MM.1S (cell line): ENCODE measurements around the gene PZP.

Experiments used
- DNase-seq: peaks from one replicate; pipeline ENCODE4 v3.0.0-alpha.2; 2015
- H2AFZ ChIP-seq: fragments of 300-600 bp; sonication (generic); 2 replicates; pipeline ENCODE4 v1.6.0; 2016; ENCODE audit warnings: antibody characterized with exemption, low read length
- H3F3A ChIP-seq: fragments of 300-600 bp; sonication (generic); 2 replicates; pipeline ENCODE4 v1.6.1; 2016; ENCODE audit warnings: mild to moderate bottlenecking, antibody characterized with exemption, low read length, moderate library complexity, mixed read lengths; ENCODE audit not compliant: insufficient read depth
- H3K27ac ChIP-seq: fragments of 300-600 bp; sonication (generic); 2 replicates; pipeline ENCODE4 v1.5.1; 2016; ENCODE audit warnings: mild to moderate bottlenecking, low read length
- H3K27me3 ChIP-seq: fragments of 300-600 bp; sonication (generic); replicated peaks from 2 replicates; pipeline ENCODE4 v1.6.0; 2016; ENCODE audit warnings: low read length; ENCODE audit not compliant: insufficient read depth
- H3K36me3 ChIP-seq: fragments of 300-600 bp; sonication (generic); replicated peaks from 2 replicates; pipeline ENCODE4 v1.6.1; 2016; ENCODE audit warnings: mild to moderate bottlenecking, low read length, mixed read lengths; ENCODE audit not compliant: insufficient read depth
- H3K4me1 ChIP-seq: fragments of 300-600 bp; sonication (generic); 2 replicates; pipeline ENCODE4 v1.6.1; 2016; ENCODE audit warnings: low read length, mixed read lengths
- H3K4me2 ChIP-seq: fragments of 300-600 bp; sonication (generic); 2 replicates; pipeline ENCODE4 v1.6.0; 2016; ENCODE audit warnings: low read depth, low read length
- H3K4me3 ChIP-seq: fragments of 300-600 bp; sonication (generic); 2 replicates; pipeline ENCODE4 v1.5.1; 2016; ENCODE audit warnings: low read length, mixed read lengths
- H3K79me2 ChIP-seq: fragments of 300-600 bp; sonication (generic); 2 replicates; pipeline ENCODE4 v1.6.1; 2016; ENCODE audit warnings: mixed run types, low read length, mixed read lengths
- H3K9ac ChIP-seq: fragments of 300-600 bp; sonication (generic); 2 replicates; pipeline ENCODE4 v1.6.1; 2016; ENCODE audit warnings: low read length, mixed read lengths
- H3K9me2 ChIP-seq: fragments of 300-600 bp; sonication (generic); replicated peaks from 2 replicates; pipeline ENCODE4 v1.6.1; 2016; ENCODE audit warnings: mild to moderate bottlenecking, low read length, mixed read lengths; ENCODE audit not compliant: insufficient read depth
- H3K9me3 ChIP-seq: fragments of 300-600 bp; sonication (generic); replicated peaks from 2 replicates; pipeline ENCODE4 v1.6.1; 2016; ENCODE audit warnings: mild to moderate bottlenecking, low read length, mixed read lengths; ENCODE audit not compliant: insufficient read depth
- H4K20me1 ChIP-seq: fragments of 300-600 bp; sonication (generic); 2 replicates; pipeline ENCODE4 v1.6.1; 2016; ENCODE audit warnings: mild to moderate bottlenecking, low read length, moderate library complexity, mixed read lengths; ENCODE audit not compliant: insufficient read depth
- EZH2 ChIP-seq: fragments of 300-600 bp; sonication (generic); optimal IDR thresholded peaks from 2 replicates; pipeline ENCODE3; 2017; ENCODE audit warnings: low read depth, mild to moderate bottlenecking, antibody characterized with exemption, low read length, mixed read lengths
- EZH2phosphoT487 ChIP-seq: fragments of 300-600 bp; sonication (generic); IDR thresholded peaks from 2 replicates; pipeline ENCODE4 v1.6.1; 2018; ENCODE audit warnings: antibody characterized with exemption, low read length
- TF ChIP-seq, protein P1 (sequence below): fragments of 300-600 bp; sonication (generic); IDR thresholded peaks from 2 replicates; pipeline ENCODE4 v1.5.1; 2016; ENCODE audit warnings: antibody characterized with exemption, low read length, mixed read lengths

Gene PZP

DNA sequence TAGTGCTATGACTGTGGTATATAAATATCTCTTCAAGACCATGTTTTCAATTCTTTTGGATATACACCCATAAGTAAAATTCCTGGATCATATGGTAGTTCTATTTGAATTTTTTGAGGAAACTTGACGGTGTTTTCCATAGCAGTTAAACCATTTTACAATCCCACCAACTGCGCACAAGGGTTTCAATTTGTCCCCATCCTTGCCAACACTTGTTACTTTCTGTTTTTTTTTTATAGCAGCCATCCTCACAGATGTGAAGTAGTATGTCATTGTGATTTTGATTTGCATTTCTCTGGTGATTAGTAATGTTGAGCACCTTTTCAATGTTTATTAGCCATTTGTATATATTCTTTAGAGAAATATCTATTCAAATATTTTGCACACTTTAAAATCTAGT is 78.0 kb downstream of the PZP start:
- no peak overlapping the region for H2AFZ ChIP-seq
- no peak overlapping the region for H3K4me3 ChIP-seq
- H3K9me3 ChIP-seq: no peaks in the 10 kb centered on the region
- TF ChIP-seq, protein P1, sequence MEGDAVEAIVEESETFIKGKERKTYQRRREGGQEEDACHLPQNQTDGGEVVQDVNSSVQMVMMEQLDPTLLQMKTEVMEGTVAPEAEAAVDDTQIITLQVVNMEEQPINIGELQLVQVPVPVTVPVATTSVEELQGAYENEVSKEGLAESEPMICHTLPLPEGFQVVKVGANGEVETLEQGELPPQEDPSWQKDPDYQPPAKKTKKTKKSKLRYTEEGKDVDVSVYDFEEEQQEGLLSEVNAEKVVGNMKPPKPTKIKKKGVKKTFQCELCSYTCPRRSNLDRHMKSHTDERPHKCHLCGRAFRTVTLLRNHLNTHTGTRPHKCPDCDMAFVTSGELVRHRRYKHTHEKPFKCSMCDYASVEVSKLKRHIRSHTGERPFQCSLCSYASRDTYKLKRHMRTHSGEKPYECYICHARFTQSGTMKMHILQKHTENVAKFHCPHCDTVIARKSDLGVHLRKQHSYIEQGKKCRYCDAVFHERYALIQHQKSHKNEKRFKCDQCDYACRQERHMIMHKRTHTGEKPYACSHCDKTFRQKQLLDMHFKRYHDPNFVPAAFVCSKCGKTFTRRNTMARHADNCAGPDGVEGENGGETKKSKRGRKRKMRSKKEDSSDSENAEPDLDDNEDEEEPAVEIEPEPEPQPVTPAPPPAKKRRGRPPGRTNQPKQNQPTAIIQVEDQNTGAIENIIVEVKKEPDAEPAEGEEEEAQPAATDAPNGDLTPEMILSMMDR: no peak
- H3K4me2 ChIP-seq: no peak overlapping the region
- H3K27ac ChIP-seq: no peak overlapping the region
- no peaks in the 10 kb centered on the region for H4K20me1 ChIP-seq
- no peaks in the 10 kb centered on the region for H3K36me3 ChIP-seq
- H3K4me1 ChIP-seq: no peaks in the 10 kb centered on the region
- no peaks in the 10 kb centered on the region for H3K27me3 ChIP-seq
- DNase-seq: no peak
- H3K9ac ChIP-seq: no peak overlapping the region
- no peaks in the 10 kb centered on the region for H3K79me2 ChIP-seq
- no peaks in the 10 kb centered on the region for H3K9me2 ChIP-seq
- no peaks in the 10 kb centered on the region for H3F3A ChIP-seq

DNA sequence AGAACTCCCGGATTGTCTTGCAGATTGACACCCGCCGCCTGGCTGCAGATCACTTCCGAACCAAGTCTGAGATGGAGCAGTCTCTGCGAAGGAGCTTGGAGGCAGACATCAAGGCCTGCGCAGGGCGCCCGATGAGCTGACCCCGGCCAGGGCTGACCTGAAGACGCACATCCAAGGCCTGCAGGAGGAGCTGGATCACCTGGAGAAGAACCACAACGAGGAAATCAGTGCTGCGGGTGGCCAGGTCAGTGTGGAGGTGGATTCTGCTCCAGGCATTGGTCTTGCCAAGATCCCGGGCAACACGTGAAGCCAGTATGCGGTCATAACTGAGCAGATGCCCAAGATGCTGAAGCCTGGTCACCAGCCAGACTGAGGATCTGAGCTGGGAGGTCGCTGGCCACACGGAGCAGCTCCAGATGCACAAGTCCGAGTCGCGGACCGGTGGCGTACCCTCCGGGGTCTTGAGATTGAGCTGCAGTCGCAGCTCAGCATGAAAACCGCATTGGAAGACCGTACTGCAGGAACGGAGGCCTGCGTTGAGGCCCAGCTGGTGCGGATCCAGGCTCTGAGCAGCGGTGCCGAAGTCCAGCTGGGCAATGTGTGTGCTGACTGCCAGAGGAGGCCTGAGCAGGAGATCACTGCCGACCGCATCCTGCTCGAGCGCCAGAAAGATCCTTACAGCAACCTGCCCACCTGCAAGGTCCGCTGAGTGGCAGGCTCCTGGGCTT is 80.1 kb downstream of the PZP start:
- H2AFZ ChIP-seq: no peak overlapping the region
- no peaks in the 10 kb centered on the region for H3K9me3 ChIP-seq
- no peaks in the 10 kb centered on the region for H3K9me2 ChIP-seq
- no peaks in the 10 kb centered on the region for H3K36me3 ChIP-seq
- H3K4me3 ChIP-seq: no peak overlapping the region
- H3K27ac ChIP-seq: no peak overlapping the region
- H3K79me2 ChIP-seq: no peaks in the 10 kb centered on the region
- H3K4me1 ChIP-seq: no peaks in the 10 kb centered on the region
- no peaks in the 10 kb centered on the region for H3K27me3 ChIP-seq
- no peak for DNase-seq
- TF ChIP-seq, protein P1: no peak
- TF ChIP-seq EZH2: no peak
- no peak for TF ChIP-seq EZH2phosphoT487
- no peak overlapping the region for H3K4me2 ChIP-seq
- no peaks in the 10 kb centered on the region for H3F3A ChIP-seq
- no peaks in the 10 kb centered on the region for H4K20me1 ChIP-seq
- H3K9ac ChIP-seq: no peak overlapping the region

DNA sequence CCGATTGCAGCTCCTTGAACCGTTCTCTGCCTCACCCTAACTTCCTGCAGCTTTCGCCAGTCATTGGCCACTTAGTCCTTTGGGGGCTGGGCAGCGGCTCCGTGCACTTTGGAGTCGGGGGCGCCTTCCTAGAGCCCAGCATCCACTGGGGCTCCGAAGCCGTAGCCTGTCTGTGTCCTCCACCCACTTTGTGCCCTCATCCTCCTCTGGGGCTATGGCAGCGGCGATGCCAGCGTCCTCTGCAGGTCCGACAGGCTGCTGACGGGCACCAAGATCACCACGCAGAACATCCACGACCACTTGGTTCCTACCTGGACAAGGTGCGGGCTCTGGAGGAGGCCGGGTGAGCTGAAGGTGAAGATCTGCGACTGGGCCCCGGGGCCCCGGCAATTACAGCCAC is 80.7 kb downstream of the PZP start:
- Histone ChIP-seq H3K9me3 (no peaks in the 10 kb centered on the region), H3K36me3 (no peaks in the 10 kb centered on the region), H3K9ac (no peak overlapping the region), H3K27ac (no peak overlapping the region), H3K4me2 (no peak overlapping the region), H4K20me1 (no peaks in the 10 kb centered on the region), H3K4me1 (no peaks in the 10 kb centered on the region), H3K79me2 (no peaks in the 10 kb centered on the region), H3K27me3 (no peaks in the 10 kb centered on the region), H3K9me2 (no peaks in the 10 kb centered on the region), H3F3A (no peaks in the 10 kb centered on the region), H3K4me3 (no peak overlapping the region), H2AFZ (no peak overlapping the region)
- DNase-seq: no peak
- TF ChIP-seq EZH2phosphoT487 (no peak), EZH2 (no peak)
- TF ChIP-seq, protein P1: no peak
